H1 (cell line): ENCODE data around the gene CCBE1. TPM values are rescaled to one million over a fixed set of nuclear protein-coding genes. Genes with fewer than 3 reads are reported as not detected.

ENCODE experiments used
- CEBPB ChIP-seq: IDR thresholded peaks from 2 replicates; pipeline ENCODE4 v1.6.1; 2012; ENCODE audit warnings: low read depth, low read length
- EGR1 ChIP-seq: IDR thresholded peaks from 2 replicates; pipeline ENCODE4 v1.6.1; 2011; ENCODE audit warnings: low read depth, low read length, borderline replicate concordance
- EZH2 ChIP-seq: fragments of 200-600 bp; sonication (generic); IDR thresholded peaks from 2 replicates; pipeline ENCODE4 v1.7.1; 2012; ENCODE audit warnings: low read depth, mild to moderate bottlenecking, moderate library complexity, low read length, inconsistent platforms; ENCODE audit not compliant: severe bottlenecking
- HDAC6 ChIP-seq: IDR thresholded peaks from one replicate; pipeline ENCODE4 v1.7.1; 2012; ENCODE audit warnings: low read depth, mild to moderate bottlenecking, inconsistent platforms, low read length, moderate library complexity
- NANOG ChIP-seq: IDR thresholded peaks from 2 replicates; pipeline ENCODE4 v1.6.1; 2011; ENCODE audit warnings: low read length, low read depth, mild to moderate bottlenecking, inconsistent platforms; ENCODE audit not compliant: insufficient read depth, poor library complexity, severe bottlenecking
- POLR2A ChIP-seq, 2 experiments: IDR thresholded peaks; 1 replicate in 1 of 2; 2 replicates in 1 of 2; pipeline ENCODE4 v1.6.1; 2011; ENCODE audit warnings: low read depth in 2 of 2, low read length in 2 of 2, mild to moderate bottlenecking in 2 of 2; ENCODE audit errors: control extremely low read depth in 1 of 2
- polyA plus RNA-seq, 7 experiments: library from polyadenylated mRNA; depleted of rRNA in 3 of 7; stranded (reverse) in 5 of 7; unstranded in 2 of 7; fragments of >200 nt in 5 of 7; fragments of 200-250 nt in 2 of 7; gene quantifications; 1 replicate in 5 of 7; 2 replicates in 1 of 7; 4 replicates in 1 of 7; pipeline versions ENCODE4 v1.2.1 to v1.2.3, GENCODE V29; 2011 to 2013; ENCODE audit warnings: missing spikeins in 2 of 7, mixed read lengths in 2 of 7
- total RNA-seq: library from RNA; stranded (reverse); fragmentation: NEBNext Ultra II Directional; extraction: Animal tissue kit (Norgen Biotek cat#: 25700); gene quantifications from 2 replicates; pipeline ENCODE4 v1.2.1, GENCODE V29; 2021
- TF ChIP-seq, protein P1 (sequence below): fragments of 300-600 bp; sonication (generic); IDR thresholded peaks from 2 replicates; pipeline ENCODE4 v1.7.1; 2012; ENCODE audit warnings: low read length, moderate library complexity, mild to moderate bottlenecking, inconsistent platforms; ENCODE audit not compliant: insufficient replicate concordance
- TF ChIP-seq, protein P2 (sequence below): IDR thresholded peaks from 2 replicates; pipeline ENCODE4 v1.6.1; 2012; ENCODE audit warnings: low read length, inconsistent platforms
- TF ChIP-seq, protein P3 (sequence below): IDR thresholded peaks from 2 replicates; pipeline ENCODE4 v1.6.1; 2011; ENCODE audit warnings: low read depth, mild to moderate bottlenecking, low read length; ENCODE audit not compliant: insufficient read depth

Gene CCBE1
- total and polyA plus RNA-seq, 2 of the 8 experiments (the other 6 are each of a cell fraction or from before 2014, with no cell fraction given): 2.1 to 2.6 TPM

DNA sequence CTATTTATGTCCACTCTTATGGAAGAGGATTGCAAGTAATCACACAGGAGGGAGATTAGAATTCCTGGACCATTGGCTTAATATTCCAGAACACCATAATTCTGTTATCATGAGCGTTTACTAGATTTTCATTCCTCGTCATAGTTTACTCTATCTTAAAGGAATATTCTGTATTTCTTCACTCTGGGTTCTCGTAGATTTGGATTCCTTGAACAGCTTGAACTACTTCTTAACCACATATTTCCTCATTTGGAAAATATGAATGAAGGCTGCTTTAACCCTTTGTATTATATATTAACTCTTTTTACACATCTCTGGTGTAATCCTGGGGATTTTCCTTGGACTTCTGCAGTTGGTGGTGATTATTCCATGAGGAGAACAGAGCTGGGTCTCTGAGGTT lies 46.3 kb upstream of the CCBE1 start (continued):
- TF ChIP-seq, protein P1, sequence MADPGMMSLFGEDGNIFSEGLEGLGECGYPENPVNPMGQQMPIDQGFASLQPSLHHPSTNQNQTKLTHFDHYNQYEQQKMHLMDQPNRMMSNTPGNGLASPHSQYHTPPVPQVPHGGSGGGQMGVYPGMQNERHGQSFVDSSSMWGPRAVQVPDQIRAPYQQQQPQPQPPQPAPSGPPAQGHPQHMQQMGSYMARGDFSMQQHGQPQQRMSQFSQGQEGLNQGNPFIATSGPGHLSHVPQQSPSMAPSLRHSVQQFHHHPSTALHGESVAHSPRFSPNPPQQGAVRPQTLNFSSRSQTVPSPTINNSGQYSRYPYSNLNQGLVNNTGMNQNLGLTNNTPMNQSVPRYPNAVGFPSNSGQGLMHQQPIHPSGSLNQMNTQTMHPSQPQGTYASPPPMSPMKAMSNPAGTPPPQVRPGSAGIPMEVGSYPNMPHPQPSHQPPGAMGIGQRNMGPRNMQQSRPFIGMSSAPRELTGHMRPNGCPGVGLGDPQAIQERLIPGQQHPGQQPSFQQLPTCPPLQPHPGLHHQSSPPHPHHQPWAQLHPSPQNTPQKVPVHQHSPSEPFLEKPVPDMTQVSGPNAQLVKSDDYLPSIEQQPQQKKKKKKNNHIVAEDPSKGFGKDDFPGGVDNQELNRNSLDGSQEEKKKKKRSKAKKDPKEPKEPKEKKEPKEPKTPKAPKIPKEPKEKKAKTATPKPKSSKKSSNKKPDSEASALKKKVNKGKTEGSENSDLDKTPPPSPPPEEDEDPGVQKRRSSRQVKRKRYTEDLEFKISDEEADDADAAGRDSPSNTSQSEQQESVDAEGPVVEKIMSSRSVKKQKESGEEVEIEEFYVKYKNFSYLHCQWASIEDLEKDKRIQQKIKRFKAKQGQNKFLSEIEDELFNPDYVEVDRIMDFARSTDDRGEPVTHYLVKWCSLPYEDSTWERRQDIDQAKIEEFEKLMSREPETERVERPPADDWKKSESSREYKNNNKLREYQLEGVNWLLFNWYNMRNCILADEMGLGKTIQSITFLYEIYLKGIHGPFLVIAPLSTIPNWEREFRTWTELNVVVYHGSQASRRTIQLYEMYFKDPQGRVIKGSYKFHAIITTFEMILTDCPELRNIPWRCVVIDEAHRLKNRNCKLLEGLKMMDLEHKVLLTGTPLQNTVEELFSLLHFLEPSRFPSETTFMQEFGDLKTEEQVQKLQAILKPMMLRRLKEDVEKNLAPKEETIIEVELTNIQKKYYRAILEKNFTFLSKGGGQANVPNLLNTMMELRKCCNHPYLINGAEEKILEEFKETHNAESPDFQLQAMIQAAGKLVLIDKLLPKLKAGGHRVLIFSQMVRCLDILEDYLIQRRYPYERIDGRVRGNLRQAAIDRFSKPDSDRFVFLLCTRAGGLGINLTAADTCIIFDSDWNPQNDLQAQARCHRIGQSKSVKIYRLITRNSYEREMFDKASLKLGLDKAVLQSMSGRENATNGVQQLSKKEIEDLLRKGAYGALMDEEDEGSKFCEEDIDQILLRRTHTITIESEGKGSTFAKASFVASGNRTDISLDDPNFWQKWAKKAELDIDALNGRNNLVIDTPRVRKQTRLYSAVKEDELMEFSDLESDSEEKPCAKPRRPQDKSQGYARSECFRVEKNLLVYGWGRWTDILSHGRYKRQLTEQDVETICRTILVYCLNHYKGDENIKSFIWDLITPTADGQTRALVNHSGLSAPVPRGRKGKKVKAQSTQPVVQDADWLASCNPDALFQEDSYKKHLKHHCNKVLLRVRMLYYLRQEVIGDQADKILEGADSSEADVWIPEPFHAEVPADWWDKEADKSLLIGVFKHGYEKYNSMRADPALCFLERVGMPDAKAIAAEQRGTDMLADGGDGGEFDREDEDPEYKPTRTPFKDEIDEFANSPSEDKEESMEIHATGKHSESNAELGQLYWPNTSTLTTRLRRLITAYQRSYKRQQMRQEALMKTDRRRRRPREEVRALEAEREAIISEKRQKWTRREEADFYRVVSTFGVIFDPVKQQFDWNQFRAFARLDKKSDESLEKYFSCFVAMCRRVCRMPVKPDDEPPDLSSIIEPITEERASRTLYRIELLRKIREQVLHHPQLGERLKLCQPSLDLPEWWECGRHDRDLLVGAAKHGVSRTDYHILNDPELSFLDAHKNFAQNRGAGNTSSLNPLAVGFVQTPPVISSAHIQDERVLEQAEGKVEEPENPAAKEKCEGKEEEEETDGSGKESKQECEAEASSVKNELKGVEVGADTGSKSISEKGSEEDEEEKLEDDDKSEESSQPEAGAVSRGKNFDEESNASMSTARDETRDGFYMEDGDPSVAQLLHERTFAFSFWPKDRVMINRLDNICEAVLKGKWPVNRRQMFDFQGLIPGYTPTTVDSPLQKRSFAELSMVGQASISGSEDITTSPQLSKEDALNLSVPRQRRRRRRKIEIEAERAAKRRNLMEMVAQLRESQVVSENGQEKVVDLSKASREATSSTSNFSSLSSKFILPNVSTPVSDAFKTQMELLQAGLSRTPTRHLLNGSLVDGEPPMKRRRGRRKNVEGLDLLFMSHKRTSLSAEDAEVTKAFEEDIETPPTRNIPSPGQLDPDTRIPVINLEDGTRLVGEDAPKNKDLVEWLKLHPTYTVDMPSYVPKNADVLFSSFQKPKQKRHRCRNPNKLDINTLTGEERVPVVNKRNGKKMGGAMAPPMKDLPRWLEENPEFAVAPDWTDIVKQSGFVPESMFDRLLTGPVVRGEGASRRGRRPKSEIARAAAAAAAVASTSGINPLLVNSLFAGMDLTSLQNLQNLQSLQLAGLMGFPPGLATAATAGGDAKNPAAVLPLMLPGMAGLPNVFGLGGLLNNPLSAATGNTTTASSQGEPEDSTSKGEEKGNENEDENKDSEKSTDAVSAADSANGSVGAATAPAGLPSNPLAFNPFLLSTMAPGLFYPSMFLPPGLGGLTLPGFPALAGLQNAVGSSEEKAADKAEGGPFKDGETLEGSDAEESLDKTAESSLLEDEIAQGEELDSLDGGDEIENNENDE: no peak
- TF ChIP-seq EGR1: no peak
- TF ChIP-seq HDAC6: no peak
- no peak for TF ChIP-seq POLR2A (IDR thresholded peaks at IDR 0.05; ENCODE audit: control extremely low read depth in 1 of 2, low read depth in 2 of 2, low read length in 2 of 2)
- no peak for TF ChIP-seq CEBPB
- TF ChIP-seq, protein P2, sequence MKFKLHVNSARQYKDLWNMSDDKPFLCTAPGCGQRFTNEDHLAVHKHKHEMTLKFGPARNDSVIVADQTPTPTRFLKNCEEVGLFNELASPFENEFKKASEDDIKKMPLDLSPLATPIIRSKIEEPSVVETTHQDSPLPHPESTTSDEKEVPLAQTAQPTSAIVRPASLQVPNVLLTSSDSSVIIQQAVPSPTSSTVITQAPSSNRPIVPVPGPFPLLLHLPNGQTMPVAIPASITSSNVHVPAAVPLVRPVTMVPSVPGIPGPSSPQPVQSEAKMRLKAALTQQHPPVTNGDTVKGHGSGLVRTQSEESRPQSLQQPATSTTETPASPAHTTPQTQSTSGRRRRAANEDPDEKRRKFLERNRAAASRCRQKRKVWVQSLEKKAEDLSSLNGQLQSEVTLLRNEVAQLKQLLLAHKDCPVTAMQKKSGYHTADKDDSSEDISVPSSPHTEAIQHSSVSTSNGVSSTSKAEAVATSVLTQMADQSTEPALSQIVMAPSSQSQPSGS: no peak
- no peak for TF ChIP-seq EZH2
- TF ChIP-seq, protein P3, sequence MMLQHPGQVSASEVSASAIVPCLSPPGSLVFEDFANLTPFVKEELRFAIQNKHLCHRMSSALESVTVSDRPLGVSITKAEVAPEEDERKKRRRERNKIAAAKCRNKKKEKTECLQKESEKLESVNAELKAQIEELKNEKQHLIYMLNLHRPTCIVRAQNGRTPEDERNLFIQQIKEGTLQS: no peak
- TF ChIP-seq NANOG: no peak
